AG04449 (cell line): ENCODE data around the gene N4BP2L1.

Source experiments
- CTCF ChIA-PET: fragments of 350-600 bp; formaldehyde crosslinking; extraction: SDS; loops from one replicate; lab custom pipeline; 2021; ENCODE audit warnings: antibody characterized with exemption; lab: Yijun Ruan, JAX
- POLR2A ChIA-PET: fragments of 400-600, 350-600 bp; formaldehyde crosslinking; extraction: SDS; loops from one replicate; lab custom pipeline; 2020; ENCODE audit warnings: antibody characterized with exemption, inconsistent platforms; lab: Yijun Ruan, JAX
- DNase-seq: peaks from one replicate; pipeline ENCODE4 v3.0.0-alpha.2; 2010; ENCODE audit warnings: low read depth, low spot score
- H3K4me3 ChIP-seq: 2 replicates; pipeline ENCODE4 v1.5.1; 2011; ENCODE audit warnings: low read depth, mild to moderate bottlenecking, control low read depth, low read length
- TF ChIP-seq, protein P1 (sequence below): IDR thresholded peaks from one replicate; pipeline ENCODE4 v1.5.1; 2011; ENCODE audit warnings: mild to moderate bottlenecking, moderate library complexity, low read length, control low read depth, inconsistent platforms; ENCODE audit not compliant: insufficient read depth; ENCODE audit errors: missing control alignments

N4BP2L1 gene

DNA sequence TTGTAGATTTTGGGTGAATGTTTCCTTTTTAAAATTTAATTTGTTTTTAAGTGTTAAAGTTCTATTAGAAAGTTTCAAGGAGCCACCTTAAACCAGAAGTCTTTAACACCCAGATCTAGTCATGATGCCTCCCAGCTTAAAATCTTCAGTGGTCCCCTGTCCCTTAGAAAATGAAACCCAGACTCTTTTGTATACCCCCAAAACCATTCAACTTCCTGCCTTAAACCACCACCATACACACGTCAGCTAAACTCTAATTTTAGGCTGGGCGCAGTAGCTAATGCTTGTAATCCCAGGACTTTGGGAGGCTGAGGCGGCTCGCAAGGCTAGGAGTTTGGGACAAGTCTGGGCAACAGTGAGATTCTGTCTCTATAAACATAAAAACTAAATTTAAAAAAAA, 37.9 kb downstream of the N4BP2L1 start:
- TF ChIP-seq, protein P1, sequence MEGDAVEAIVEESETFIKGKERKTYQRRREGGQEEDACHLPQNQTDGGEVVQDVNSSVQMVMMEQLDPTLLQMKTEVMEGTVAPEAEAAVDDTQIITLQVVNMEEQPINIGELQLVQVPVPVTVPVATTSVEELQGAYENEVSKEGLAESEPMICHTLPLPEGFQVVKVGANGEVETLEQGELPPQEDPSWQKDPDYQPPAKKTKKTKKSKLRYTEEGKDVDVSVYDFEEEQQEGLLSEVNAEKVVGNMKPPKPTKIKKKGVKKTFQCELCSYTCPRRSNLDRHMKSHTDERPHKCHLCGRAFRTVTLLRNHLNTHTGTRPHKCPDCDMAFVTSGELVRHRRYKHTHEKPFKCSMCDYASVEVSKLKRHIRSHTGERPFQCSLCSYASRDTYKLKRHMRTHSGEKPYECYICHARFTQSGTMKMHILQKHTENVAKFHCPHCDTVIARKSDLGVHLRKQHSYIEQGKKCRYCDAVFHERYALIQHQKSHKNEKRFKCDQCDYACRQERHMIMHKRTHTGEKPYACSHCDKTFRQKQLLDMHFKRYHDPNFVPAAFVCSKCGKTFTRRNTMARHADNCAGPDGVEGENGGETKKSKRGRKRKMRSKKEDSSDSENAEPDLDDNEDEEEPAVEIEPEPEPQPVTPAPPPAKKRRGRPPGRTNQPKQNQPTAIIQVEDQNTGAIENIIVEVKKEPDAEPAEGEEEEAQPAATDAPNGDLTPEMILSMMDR, result no peak
- DNase-seq, result no peak
- ChIA-PET POLR2A (no interaction called here), CTCF (interaction anchor here (2.1 kb wide), 1 partner anchor 8 kb away, joined by 9 read pairs; no protein-coding TSS in a partner anchor)
- H3K4me3 ChIP-seq, result no peak overlapping the region

DNA sequence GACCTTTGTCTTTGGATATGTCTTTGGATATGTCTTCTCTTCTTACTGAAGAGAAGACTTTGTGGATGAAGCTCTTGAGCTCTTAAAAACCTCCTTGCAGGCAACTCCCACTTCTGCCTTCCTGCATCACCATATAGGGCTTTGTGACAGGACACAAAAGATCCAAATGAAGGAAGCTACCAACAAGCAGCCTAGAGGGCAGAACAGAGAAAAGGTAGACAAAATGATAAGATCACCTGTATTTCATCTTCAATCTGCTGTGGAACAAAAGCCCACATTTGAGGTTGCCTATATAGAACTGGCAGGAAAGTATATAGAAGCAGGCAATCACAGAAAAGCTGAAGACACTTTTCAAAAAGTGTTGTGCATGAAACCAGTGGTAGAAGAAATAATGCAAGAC, 42.5 kb downstream of the N4BP2L1 start:
- TF ChIP-seq, protein P1, result no peak
- DNase-seq, result no peak
- ChIA-PET CTCF (interaction anchor here (0.6 to 1.3 kb wide), 2 partner anchors 154 to 196 kb away, joined by 3 to 5 read pairs; no protein-coding TSS in a partner anchor), POLR2A (no interaction called here)
- no peak overlapping the region for H3K4me3 ChIP-seq

DNA sequence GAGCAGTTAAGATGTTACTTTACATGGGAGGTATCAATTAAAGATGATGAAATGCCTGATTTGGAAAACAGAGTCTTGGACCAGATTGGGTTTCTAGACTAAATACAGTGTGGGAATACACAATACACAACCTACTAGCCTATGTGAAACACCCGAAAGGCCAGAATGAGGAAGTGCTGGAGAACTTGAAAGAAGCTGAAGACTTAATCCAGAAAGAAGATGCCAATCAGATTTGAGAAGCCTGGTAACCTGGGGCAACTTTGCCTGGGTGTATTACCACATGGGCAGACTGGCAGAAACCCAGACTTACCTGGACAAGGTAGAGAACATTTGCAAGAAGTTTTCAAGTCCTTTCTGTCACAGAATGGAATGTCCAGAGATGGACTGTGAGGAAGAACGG, 43.2 kb downstream of the N4BP2L1 start:
- H3K4me3 ChIP-seq, result no peak overlapping the region
- TF ChIP-seq, protein P1, result no peak
- POLR2A ChIA-PET, result no interaction called here
- CTCF ChIA-PET, result interaction anchor here (0.6 to 1.3 kb wide), 2 partner anchors 154 to 197 kb away, joined by 3 to 5 read pairs; no protein-coding TSS in a partner anchor
- no peak for DNase-seq

DNA sequence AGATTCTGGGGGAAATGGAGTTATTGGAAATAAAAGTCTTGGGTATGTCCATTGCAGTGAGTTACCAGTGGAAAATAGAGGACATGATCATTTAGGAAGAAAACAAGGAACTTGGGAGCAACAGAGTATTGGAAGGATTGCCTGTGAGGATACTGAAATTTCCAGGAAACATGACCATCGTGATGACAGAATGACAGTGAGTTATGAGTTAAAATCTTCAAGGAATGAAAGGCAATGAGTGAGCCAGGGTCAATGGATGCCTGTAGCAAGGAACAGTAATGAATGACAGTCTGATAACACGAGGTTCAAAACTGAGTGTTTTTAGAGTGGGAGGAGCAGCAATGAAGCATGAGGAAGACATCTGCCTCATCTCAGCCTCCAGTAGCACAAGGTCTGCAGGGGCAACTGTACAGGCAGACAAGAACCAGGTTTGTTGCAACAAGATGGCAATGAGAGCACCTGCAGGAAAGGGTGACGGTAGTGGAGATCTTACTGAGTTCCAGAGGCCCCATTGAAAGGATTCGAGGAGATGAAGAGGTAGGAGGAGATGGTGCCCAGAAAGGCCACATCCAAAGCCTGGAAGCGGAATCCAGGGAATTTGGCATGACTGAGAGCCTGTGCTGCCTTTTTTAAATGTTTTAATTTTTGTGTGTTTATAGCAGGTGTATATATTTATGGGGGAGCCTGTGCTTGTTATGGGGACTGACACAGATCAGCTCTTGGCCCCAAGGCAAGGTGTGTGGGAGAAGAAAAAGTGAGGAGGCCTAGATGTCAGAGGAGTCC, 43.9 kb downstream of the N4BP2L1 start:
- no peak overlapping the region for H3K4me3 ChIP-seq
- no peak for DNase-seq
- ChIA-PET CTCF (interaction anchor here (5.4 kb wide), 1 partner anchor 198 kb away, joined by 61 read pairs; no protein-coding TSS in a partner anchor), POLR2A (no interaction called here)
- TF ChIP-seq, protein P1, result no peak

DNA sequence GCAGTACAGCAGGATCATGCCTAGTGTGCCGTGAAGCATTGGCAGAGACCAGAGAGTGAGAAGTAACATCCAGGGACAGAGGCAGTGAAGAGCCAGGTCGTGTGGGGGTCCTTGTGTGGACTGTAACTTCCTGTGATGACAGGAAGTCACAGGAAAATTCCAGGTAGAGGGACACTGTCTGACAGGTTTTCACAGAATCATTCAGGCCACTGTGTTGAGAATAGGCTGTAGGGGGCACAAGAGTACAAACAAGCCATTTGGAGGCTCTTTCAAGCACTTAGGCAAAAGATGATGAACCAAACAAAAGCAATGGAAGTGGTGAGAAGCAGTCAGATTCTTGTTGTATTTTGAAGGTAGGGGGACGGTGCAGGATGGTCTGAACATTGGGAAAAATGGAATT, 46.4 kb downstream of the N4BP2L1 start:
- no peak overlapping the region for H3K4me3 ChIP-seq
- TF ChIP-seq, protein P1, result peak; percentile 47
- ChIA-PET POLR2A (no interaction called here), CTCF (interaction anchor here (1.0 to 5.4 kb wide), 8 partner anchors 9 to 745 kb away, joined by 3 to 61 read pairs (median 4); no protein-coding TSS in a partner anchor)
- DNase-seq, result no peak

DNA sequence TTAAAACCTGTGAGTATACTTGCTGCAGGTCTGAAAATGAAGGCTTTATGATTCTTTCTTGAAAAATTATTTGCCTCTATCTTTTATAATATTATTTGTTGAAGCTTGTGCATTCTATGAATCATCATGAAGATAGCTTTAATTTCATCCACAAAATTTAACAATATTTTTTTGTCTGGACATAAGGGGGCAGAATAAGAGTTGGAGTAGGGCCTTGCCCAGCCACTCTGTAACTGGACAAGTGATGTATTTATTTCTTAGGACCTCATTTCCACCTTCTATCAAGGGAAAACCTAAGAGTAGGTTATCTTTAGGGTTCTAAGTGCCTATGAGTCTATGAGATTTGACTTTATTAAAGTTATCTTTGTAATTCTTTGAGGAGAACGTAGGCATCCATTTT, 49.9 kb downstream of the N4BP2L1 start:
- POLR2A ChIA-PET, result no interaction called here

More for the DNA sequence above, 49.9 kb downstream of the N4BP2L1 start:
- CTCF ChIA-PET, result interaction anchor here (0.6 to 1.6 kb wide), 3 partner anchors 31 to 1346 kb away, joined by 3 to 4 read pairs (median 4); no protein-coding TSS in a partner anchor
- TF ChIP-seq, protein P1, result no peak
- no peak overlapping the region for H3K4me3 ChIP-seq
- DNase-seq, result no peak
